Measurements from ENCODE around the gene CD6.

CD6 gene

GRCh38 chr11:61019037-61019831 lies 47.8 kb downstream of the CD6 start:
- ChIA-PET CTCF (interaction anchor here (0.8 kb wide), 1 partner anchor 168 kb away, joined by 4 read pairs; no protein-coding TSS in a partner anchor), POLR2A (no interaction called here)
- TF ChIP-seq ZNF521 (tag by site-specific recombination; IDR thresholded peaks at IDR 0.05) (no peak), ZNF24 (tag by site-specific recombination; IDR thresholded peaks at IDR 0.05) (no peak), ZNF707 (tag by site-specific recombination; IDR thresholded peaks at IDR 0.05) (no peak), ZNF664 (tag by site-specific recombination; IDR thresholded peaks at IDR 0.05) (no peak), ZIC2 (tag by site-specific recombination; IDR thresholded peaks at IDR 0.05) (peak; percentile 72), GLIS1 (tag by site-specific recombination; IDR thresholded peaks at IDR 0.05) (peak; percentile 73)

DNA sequence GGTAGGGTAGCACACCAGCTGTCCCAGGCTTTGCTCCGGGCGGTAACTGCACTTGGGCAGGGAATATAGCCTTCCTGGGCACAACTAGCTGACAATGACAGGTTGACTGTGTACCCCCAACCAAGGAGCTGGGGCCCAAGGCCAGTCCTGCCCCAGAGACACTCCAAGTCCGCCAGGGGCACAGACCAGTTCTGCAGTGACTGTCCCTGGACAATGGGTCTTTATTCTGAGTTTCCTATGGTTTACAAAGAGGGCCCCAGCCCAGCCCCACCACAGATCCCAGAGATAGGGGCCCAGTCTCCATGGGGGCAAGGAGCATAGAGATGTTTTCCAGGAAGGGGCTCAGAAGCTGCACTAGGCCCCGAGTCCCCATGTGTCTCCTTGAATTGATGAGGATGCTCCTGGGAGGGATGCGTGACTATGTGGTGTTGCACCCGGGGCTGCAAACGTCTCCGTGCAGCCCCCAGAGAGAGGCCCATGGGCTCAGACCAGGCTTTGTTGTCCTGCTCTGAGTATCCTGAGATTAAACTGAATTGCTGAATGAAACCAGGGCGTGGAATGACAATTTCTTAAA lies 48.4 kb downstream of the CD6 start:
- POLR2A ChIA-PET, result no interaction called here
- no peaks in the 10 kb centered on the region for H3K36me3 ChIP-seq (ENCODE audit: control insufficient read depth in 2 of 2, insufficient read depth in 1 of 2, low read length in 2 of 2)
- H3K9me3 ChIP-seq (ENCODE audit: control insufficient read depth, insufficient read depth, low read depth, low read length), result no peaks in the 10 kb centered on the region
- TF ChIP-seq ZNF423 (tag by site-specific recombination; IDR thresholded peaks at IDR 0.05) (no peak), ZNF274 (IDR thresholded peaks at IDR 0.05; ENCODE audit: low read length) (no peak), ZNF274 (tag by site-specific recombination; IDR thresholded peaks at IDR 0.05; ENCODE audit: borderline replicate concordance) (no peak), ZNF174 (tag by site-specific recombination; IDR thresholded peaks at IDR 0.05) (no peak), SETDB1 (IDR thresholded peaks at IDR 0.05; ENCODE audit: insufficient read length, low read length) (no peak), ZNF747 (tag by site-specific recombination; IDR thresholded peaks at IDR 0.05) (no peak), ZNF830 (tag by site-specific recombination; IDR thresholded peaks at IDR 0.05; ENCODE audit: low read depth) (no peak), ZNF560 (tag by site-specific recombination; IDR thresholded peaks at IDR 0.05; ENCODE audit: borderline replicate concordance) (no peak), GLIS1 (tag by site-specific recombination; IDR thresholded peaks at IDR 0.05) (no peak), ZFHX2 (tag by site-specific recombination; conservative IDR thresholded peaks at IDR 0.05) (no peak), ZNF629 (tag by site-specific recombination; IDR thresholded peaks at IDR 0.05) (no peak)
- TF ChIP-seq, protein P1, sequence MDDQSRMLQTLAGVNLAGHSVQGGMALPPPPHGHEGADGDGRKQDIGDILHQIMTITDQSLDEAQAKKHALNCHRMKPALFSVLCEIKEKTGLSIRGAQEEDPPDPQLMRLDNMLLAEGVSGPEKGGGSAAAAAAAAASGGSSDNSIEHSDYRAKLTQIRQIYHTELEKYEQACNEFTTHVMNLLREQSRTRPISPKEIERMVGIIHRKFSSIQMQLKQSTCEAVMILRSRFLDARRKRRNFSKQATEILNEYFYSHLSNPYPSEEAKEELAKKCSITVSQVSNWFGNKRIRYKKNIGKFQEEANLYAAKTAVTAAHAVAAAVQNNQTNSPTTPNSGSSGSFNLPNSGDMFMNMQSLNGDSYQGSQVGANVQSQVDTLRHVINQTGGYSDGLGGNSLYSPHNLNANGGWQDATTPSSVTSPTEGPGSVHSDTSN (CRISPR knock-in tag; IDR thresholded peaks at IDR 0.05), result no peak
- TF ChIP-seq, protein P2, sequence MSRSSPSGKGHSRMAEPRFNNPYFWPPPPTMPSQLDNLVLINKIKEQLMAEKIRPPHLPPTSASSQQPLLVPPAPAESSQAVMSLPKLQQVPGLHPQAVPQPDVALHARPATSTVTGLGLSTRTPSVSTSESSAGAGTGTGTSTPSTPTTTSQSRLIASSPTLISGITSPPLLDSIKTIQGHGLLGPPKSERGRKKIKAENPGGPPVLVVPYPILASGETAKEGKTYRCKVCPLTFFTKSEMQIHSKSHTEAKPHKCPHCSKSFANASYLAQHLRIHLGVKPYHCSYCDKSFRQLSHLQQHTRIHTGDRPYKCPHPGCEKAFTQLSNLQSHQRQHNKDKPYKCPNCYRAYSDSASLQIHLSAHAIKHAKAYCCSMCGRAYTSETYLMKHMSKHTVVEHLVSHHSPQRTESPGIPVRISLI (tag by site-specific recombination; IDR thresholded peaks at IDR 0.05), result no peak
- no peaks in the 10 kb centered on the region for H3K4me1 ChIP-seq (ENCODE audit: control insufficient read depth, insufficient read depth, low read length)
- H3K4me3 ChIP-seq (ENCODE audit: low read depth, low read length), result no peak overlapping the region
- CTCF ChIA-PET, result interaction anchor here (0.6 kb wide), 1 partner anchor 30 kb away, joined by 3 read pairs; no protein-coding TSS in a partner anchor
- no peak overlapping the region for H3K27ac ChIP-seq (ENCODE audit: extremely low read depth, low read depth, low read length)

More at GRCh38 chr11:61019037-61019831, 47.8 kb downstream of the CD6 start:
- no peak overlapping the region for H3K4me3 ChIP-seq (ENCODE audit: low read depth, low read length)
- no peak overlapping the region for H3K27ac ChIP-seq (ENCODE audit: extremely low read depth, low read depth, low read length)
- no peaks in the 10 kb centered on the region for H3K9me3 ChIP-seq (ENCODE audit: control insufficient read depth, insufficient read depth, low read depth, low read length)
- H3K36me3 ChIP-seq (ENCODE audit: control insufficient read depth in 2 of 2, insufficient read depth in 1 of 2, low read length in 2 of 2), result no peaks in the 10 kb centered on the region
- H3K4me1 ChIP-seq (ENCODE audit: control insufficient read depth, insufficient read depth, low read length), result no peaks in the 10 kb centered on the region

DNA sequence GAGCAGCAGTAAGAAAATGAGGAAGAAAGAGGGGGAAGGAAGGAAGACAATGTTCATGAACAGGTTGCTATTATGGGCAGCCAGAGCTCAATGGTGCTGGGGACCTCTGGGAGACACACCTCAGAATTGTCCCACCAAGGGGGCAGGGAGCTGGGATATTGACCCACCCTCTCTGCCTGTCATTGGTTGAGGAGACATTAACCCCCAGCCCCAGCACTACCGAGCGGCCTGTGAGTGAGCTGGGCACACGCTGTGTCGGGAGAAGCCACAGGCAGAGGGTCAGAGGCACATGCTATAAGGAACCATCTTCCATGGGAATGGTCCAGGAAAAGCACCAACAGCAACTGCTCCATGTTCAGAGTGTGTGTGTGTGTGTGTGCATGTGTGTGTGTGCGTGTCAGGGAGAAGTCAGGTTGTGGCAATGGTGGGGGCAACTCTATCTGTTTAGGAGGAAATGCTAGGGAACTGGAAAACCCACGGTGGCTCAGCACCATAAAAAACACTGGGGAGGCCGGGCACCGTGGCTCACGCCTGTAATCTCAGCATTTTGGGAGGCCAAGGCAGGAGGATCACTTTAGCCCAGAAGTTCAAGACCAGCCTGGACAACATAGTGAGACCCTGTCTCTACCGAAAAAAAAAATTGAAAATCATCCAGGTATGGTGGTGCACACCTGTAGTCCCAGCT lies 49.2 kb downstream of the CD6 start:
- H3K9me3 ChIP-seq (ENCODE audit: control insufficient read depth, insufficient read depth, low read depth, low read length), result no peaks in the 10 kb centered on the region
- H3K4me3 ChIP-seq (ENCODE audit: low read depth, low read length), result no peak overlapping the region
- no peaks in the 10 kb centered on the region for H3K36me3 ChIP-seq (ENCODE audit: control insufficient read depth in 2 of 2, insufficient read depth in 1 of 2, low read length in 2 of 2)
- no peak overlapping the region for H3K27ac ChIP-seq (ENCODE audit: extremely low read depth, low read depth, low read length)
- POLR2A ChIA-PET, result no interaction called here
- H3K4me1 ChIP-seq (ENCODE audit: control insufficient read depth, insufficient read depth, low read length), result no peaks in the 10 kb centered on the region
- CTCF ChIA-PET, result interaction anchor here (0.6 kb wide), 1 partner anchor 31 kb away, joined by 3 read pairs; no protein-coding TSS in a partner anchor
- TF ChIP-seq ZNF571 (tag by site-specific recombination; IDR thresholded peaks at IDR 0.05) (no peak), ZNF2 (tag by site-specific recombination; IDR thresholded peaks at IDR 0.05) (no peak), ZNF549 (tag by site-specific recombination; IDR thresholded peaks at IDR 0.05) (no peak), ZFP37 (tag by site-specific recombination; IDR thresholded peaks at IDR 0.05) (no peak), ZNF394 (tag by site-specific recombination; IDR thresholded peaks at IDR 0.05; ENCODE audit: borderline replicate concordance) (no peak), ZSCAN23 (tag by site-specific recombination; IDR thresholded peaks at IDR 0.05) (no peak), ZNF202 (tag by site-specific recombination; IDR thresholded peaks at IDR 0.05; ENCODE audit: borderline replicate concordance) (no peak), KLF1 (tag by site-specific recombination; IDR thresholded peaks at IDR 0.05) (no peak), ZNF596 (tag by site-specific recombination; IDR thresholded peaks at IDR 0.05) (no peak), ZNF645 (tag by site-specific recombination; IDR thresholded peaks at IDR 0.05) (no peak), ZNF623 (tag by site-specific recombination; IDR thresholded peaks at IDR 0.05) (no peak)

Measured in HEK293 (cell line).